ENCODE measurements around the gene KIF21A. TPM values are rescaled to one million over a fixed set of nuclear protein-coding genes. Genes with fewer than 3 reads are reported as not detected.

Gene KIF21A
- total RNA-seq, 1 donor from 2014 or later: 37.4 TPM

DNA sequence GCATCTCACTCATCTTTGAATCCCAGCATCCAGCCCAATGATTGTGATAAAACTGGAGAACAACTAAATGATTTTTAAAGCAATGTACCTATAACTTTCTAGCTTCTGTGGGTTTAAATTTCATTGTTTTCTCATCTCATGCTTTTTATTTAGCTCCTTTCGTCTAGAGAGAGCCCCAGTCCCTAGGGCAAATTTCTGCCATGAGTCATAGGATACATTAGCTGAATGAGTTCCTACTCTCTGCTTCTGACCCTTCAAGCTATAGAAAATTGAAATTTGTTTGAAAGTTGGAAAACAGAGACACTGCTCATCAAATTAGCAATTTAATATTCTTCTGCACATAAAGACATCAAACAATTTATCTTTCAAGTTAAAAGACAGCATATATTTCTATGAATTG is 113.9 kb downstream of the KIF21A start:
- Histone ChIP-seq H3K4me3 (ENCODE audit: low read depth, low read length) (no peak overlapping the region), H3K27me3 (ENCODE audit: control insufficient read depth, insufficient read depth, low read length) (no peaks in the 10 kb centered on the region), H3K36me3 (ENCODE audit: control insufficient read depth, insufficient read depth, low read length) (peaks cover 13% of the 10 kb centered on the region)
- TF ChIP-seq, protein P1, sequence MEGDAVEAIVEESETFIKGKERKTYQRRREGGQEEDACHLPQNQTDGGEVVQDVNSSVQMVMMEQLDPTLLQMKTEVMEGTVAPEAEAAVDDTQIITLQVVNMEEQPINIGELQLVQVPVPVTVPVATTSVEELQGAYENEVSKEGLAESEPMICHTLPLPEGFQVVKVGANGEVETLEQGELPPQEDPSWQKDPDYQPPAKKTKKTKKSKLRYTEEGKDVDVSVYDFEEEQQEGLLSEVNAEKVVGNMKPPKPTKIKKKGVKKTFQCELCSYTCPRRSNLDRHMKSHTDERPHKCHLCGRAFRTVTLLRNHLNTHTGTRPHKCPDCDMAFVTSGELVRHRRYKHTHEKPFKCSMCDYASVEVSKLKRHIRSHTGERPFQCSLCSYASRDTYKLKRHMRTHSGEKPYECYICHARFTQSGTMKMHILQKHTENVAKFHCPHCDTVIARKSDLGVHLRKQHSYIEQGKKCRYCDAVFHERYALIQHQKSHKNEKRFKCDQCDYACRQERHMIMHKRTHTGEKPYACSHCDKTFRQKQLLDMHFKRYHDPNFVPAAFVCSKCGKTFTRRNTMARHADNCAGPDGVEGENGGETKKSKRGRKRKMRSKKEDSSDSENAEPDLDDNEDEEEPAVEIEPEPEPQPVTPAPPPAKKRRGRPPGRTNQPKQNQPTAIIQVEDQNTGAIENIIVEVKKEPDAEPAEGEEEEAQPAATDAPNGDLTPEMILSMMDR (IDR thresholded peaks at IDR 0.05; ENCODE audit: insufficient read depth, low read length, severe bottlenecking): no peak
- FAIRE-seq (no peak), DNase-seq (ENCODE audit: low read depth) (peak; percentile 20)

GRCh38 chr12:39327965-39328364 is 115.0 kb downstream of the KIF21A start:
- Histone ChIP-seq H3K4me3 (ENCODE audit: low read depth, low read length) (no peak overlapping the region), H3K36me3 (ENCODE audit: control insufficient read depth, insufficient read depth, low read length) (peaks cover 13% of the 10 kb centered on the region), H3K27me3 (ENCODE audit: control insufficient read depth, insufficient read depth, low read length) (no peaks in the 10 kb centered on the region)
- no peak for FAIRE-seq
- TF ChIP-seq, protein P1 (IDR thresholded peaks at IDR 0.05; ENCODE audit: insufficient read depth, low read length, severe bottlenecking): no peak
- no peak for DNase-seq (ENCODE audit: low read depth)

- H3K27me3 ChIP-seq (ENCODE audit: control insufficient read depth, insufficient read depth, low read length): no peaks in the 10 kb centered on the region
- peaks cover 10% of the 10 kb centered on the region for H3K36me3 ChIP-seq (ENCODE audit: control insufficient read depth, insufficient read depth, low read length)
- no peak for DNase-seq (ENCODE audit: low read depth)
- no peak overlapping the region for H3K4me3 ChIP-seq (ENCODE audit: low read depth, low read length)
- FAIRE-seq: no peak
- TF ChIP-seq, protein P1 (IDR thresholded peaks at IDR 0.05; ENCODE audit: insufficient read depth, low read length, severe bottlenecking): no peak
These were observed 115.4 kb downstream of the KIF21A start for GRCh38 chr12:39327510-39327909.

GRCh38 chr12:39319180-39319579 is 123.7 kb downstream of the KIF21A start:
- no peak for DNase-seq (ENCODE audit: low read depth)
- peaks cover 2% of the 10 kb centered on the region for H3K36me3 ChIP-seq (ENCODE audit: control insufficient read depth, insufficient read depth, low read length)
- TF ChIP-seq, protein P1 (IDR thresholded peaks at IDR 0.05; ENCODE audit: insufficient read depth, low read length, severe bottlenecking): no peak
- H3K27me3 ChIP-seq (ENCODE audit: control insufficient read depth, insufficient read depth, low read length): no peaks in the 10 kb centered on the region
- no peak overlapping the region for H3K4me3 ChIP-seq (ENCODE audit: low read depth, low read length)
- no peak for FAIRE-seq

DNA sequence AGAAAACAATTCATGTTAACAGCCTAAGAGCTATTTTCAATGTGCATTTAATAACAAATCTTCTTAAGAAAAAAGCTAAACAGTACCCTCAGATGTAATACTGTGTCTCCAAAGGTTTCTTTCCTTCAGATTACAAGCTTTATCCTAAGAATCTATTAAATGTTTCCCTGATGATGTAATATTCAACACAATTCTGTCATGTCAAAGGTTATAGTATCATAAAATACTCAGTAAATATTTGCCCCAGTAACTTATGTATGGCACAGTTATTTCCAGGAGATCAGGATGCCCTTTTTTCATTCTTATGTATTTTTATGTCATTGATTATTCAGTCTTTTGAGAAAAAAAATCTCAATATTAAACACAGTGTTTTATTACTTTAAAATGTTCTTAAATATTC is 128.4 kb downstream of the KIF21A start:
- Histone ChIP-seq H3K4me3 (ENCODE audit: low read depth, low read length) (no peak overlapping the region), H3K27me3 (ENCODE audit: control insufficient read depth, insufficient read depth, low read length) (no peaks in the 10 kb centered on the region), H3K36me3 (ENCODE audit: control insufficient read depth, insufficient read depth, low read length) (peaks cover 2% of the 10 kb centered on the region)
- DNase-seq (ENCODE audit: low read depth) (no peak), FAIRE-seq (no peak)
- TF ChIP-seq, protein P1 (IDR thresholded peaks at IDR 0.05; ENCODE audit: insufficient read depth, low read length, severe bottlenecking): no peak

GRCh38 chr12:39309516-39309915 is 133.4 kb downstream of the KIF21A start:
- Histone ChIP-seq H3K4me3 (ENCODE audit: low read depth, low read length) (no peak overlapping the region), H3K27me3 (ENCODE audit: control insufficient read depth, insufficient read depth, low read length) (no peaks in the 10 kb centered on the region), H3K36me3 (ENCODE audit: control insufficient read depth, insufficient read depth, low read length) (peaks cover 2% of the 10 kb centered on the region)
- no peak for FAIRE-seq
- no peak for DNase-seq (ENCODE audit: low read depth)
- TF ChIP-seq, protein P1 (IDR thresholded peaks at IDR 0.05; ENCODE audit: insufficient read depth, low read length, severe bottlenecking): no peak

Measured in bronchial epithelial cell (primary cell).